ENCODE results near the gene ABHD12B. TPM values are rescaled to one million over a fixed set of nuclear protein-coding genes. Genes with fewer than 3 reads are reported as not detected.

ABHD12B gene
- total and polyA plus RNA-seq, 2 of the 13 experiments (the other 11 are each of a cell fraction or from before 2014, with no cell fraction given) = not detected

GRCh38 chr14:50832935-50833630 lies 38.8 kb upstream of the ABHD12B start (continued):
- TF ChIP-seq, protein P1, sequence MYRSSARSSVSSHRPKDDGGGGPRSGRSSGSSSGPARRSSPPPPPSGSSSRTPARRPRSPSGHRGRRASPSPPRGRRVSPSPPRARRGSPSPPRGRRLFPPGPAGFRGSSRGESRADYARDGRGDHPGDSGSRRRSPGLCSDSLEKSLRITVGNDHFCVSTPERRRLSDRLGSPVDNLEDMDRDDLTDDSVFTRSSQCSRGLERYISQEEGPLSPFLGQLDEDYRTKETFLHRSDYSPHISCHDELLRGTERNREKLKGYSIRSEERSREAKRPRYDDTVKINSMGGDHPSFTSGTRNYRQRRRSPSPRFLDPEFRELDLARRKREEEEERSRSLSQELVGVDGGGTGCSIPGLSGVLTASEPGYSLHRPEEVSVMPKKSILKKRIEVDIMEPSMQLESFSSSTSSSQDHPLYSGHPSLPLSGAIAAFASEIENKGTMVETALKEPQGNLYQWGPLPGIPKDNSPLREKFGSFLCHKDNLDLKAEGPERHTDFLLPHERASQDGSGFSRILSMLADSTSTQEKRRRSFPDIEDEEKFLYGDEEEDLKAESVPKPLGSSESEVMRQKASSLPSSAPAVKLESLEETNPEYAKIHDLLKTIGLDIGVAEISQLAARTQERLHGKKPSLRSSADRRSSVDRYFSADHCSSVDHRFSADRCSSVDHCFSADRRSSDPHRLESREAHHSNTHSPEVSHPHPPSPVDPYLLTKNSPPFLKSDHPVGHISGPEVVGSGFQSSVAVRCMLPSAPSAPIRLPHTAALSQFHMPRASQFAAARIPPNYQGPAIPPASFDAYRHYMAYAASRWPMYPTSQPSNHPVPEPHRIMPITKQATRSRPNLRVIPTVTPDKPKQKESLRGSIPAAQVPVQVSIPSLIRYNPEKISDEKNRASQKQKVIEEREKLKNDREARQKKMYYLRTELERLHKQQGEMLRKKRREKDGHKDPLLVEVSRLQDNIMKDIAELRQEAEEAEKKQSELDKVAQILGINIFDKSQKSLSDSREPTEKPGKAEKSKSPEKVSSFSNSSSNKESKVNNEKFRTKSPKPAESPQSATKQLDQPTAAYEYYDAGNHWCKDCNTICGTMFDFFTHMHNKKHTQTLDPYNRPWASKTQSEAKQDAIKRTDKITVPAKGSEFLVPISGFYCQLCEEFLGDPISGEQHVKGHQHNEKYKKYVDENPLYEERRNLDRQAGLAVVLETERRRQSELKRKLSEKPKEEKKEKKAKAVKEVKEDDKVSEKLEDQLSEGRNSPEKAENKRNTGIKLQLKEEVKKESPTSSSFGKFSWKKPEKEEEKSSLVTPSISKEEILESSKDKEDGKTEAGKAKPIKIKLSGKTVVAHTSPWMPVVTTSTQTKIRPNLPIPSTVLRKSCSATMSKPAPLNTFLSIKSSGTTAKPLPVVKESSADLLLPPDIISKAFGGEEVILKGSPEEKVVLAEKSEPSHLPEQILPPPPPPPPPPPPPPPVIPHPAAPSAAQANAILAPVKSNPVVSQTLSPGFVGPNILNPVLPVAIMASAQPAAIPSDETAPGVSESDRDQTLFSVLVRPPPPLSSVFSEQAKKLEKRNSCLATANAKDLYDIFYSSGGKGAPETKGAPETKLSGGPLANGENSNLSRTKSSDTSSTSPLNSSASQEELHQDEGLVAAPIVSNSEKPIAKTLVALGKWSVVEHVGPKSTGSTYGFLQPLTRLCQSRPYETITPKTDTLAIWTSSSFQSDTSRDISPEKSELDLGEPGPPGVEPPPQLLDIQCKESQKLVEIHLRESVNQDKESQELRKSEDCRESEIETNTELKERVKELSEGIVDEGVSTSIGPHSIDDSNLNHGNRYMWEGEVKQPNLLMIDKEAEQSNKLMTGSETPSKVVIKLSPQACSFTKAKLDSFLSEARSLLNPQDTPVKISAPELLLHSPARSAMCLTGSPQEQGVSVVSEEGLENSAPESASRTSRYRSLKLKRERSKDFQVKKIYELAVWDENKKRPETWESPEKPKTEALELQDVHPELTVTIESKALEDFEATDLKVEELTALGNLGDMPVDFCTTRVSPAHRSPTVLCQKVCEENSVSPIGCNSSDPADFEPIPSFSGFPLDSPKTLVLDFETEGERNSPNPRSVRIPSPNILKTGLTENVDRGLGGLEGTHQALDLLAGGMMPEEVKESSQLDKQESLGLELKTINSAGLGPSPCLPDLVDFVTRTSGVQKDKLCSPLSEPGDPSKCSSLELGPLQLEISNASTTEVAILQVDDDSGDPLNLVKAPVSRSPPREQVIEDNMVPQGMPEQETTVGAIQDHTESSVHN (CRISPR knock-in tag; IDR thresholded peaks at IDR 0.05) = no peak
- TF ChIP-seq ZNF460 (CRISPR knock-in tag; IDR thresholded peaks at IDR 0.05; ENCODE audit: borderline replicate concordance) (no peak), NR2F2 (IDR thresholded peaks at IDR 0.05; ENCODE audit: borderline replicate concordance, low read depth) (0 out of 2 replicates have a peak, but pooled peaks have one; percentile 32), NFIC (IDR thresholded peaks at IDR 0.05; ENCODE audit: low read length) (no peak), ZNF75D (CRISPR knock-in tag; IDR thresholded peaks at IDR 0.05; ENCODE audit: borderline replicate concordance) (no peak), HNRNPH1 (optimal IDR thresholded peaks at IDR 0.05; ENCODE audit: low read depth, low read length) (no peak), ZNF296 (CRISPR knock-in tag; conservative IDR thresholded peaks at IDR 0.05) (no peak), SRSF1 (optimal IDR thresholded peaks at IDR 0.05; ENCODE audit: low read depth, low read length) (no peak), ZFP36L1 (CRISPR knock-in tag; IDR thresholded peaks at IDR 0.05) (no peak), ZNF776 (CRISPR knock-in tag; IDR thresholded peaks at IDR 0.05) (no peak), ZNF142 (CRISPR knock-in tag; IDR thresholded peaks at IDR 0.05) (no peak)
- TF ChIP-seq, protein P2, sequence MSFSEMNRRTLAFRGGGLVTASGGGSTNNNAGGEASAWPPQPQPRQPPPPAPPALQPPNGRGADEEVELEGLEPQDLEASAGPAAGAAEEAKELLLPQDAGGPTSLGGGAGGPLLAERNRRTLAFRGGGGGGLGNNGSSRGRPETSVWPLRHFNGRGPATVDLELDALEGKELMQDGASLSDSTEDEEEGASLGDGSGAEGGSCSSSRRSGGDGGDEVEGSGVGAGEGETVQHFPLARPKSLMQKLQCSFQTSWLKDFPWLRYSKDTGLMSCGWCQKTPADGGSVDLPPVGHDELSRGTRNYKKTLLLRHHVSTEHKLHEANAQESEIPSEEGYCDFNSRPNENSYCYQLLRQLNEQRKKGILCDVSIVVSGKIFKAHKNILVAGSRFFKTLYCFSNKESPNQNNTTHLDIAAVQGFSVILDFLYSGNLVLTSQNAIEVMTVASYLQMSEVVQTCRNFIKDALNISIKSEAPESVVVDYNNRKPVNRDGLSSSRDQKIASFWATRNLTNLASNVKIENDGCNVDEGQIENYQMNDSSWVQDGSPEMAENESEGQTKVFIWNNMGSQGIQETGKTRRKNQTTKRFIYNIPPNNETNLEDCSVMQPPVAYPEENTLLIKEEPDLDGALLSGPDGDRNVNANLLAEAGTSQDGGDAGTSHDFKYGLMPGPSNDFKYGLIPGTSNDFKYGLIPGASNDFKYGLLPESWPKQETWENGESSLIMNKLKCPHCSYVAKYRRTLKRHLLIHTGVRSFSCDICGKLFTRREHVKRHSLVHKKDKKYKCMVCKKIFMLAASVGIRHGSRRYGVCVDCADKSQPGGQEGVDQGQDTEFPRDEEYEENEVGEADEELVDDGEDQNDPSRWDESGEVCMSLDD (CRISPR knock-in tag; IDR thresholded peaks at IDR 0.05; ENCODE audit: borderline replicate concordance) = no peak
